PFSK-1 (cell line): Measurements from ENCODE around the gene LOXHD1.

Source experiments
- FOXP2 ChIP-seq: optimal IDR thresholded peaks from 2 replicates; pipeline ENCODE3; 2011; ENCODE audit warnings: borderline replicate concordance, control low read depth, inconsistent platforms; ENCODE audit not compliant: insufficient read depth; ENCODE audit errors: extremely low read length, extremely low read depth
- POLR2AphosphoS5 ChIP-seq: IDR thresholded peaks from 2 replicates; pipeline ENCODE4 v1.6.1; 2012; ENCODE audit warnings: low read depth, mild to moderate bottlenecking, control low read depth, low read length, moderate library complexity
- SIN3A ChIP-seq: IDR thresholded peaks from 2 replicates; pipeline ENCODE4 v1.6.1; 2012; ENCODE audit warnings: mild to moderate bottlenecking, low read length, moderate library complexity, borderline replicate concordance; ENCODE audit not compliant: insufficient read depth
- TAF1 ChIP-seq: IDR thresholded peaks from 2 replicates; pipeline ENCODE4 v1.6.1; 2012; ENCODE audit warnings: low read length, control low read depth, borderline replicate concordance; ENCODE audit not compliant: insufficient read depth
- TF ChIP-seq, protein P1 (sequence below), 2 experiments: IDR thresholded peaks; 2 replicates each; pipeline versions ENCODE4 v1.6.1 to v1.8.0; 2011 to 2012; ENCODE audit warnings: low read depth in 2 of 2, low read length in 2 of 2, control low read depth in 1 of 2, inconsistent platforms in 1 of 2, mild to moderate bottlenecking in 1 of 2, moderate library complexity in 1 of 2; ENCODE audit not compliant: insufficient read depth in 1 of 2

The LOXHD1 gene

DNA sequence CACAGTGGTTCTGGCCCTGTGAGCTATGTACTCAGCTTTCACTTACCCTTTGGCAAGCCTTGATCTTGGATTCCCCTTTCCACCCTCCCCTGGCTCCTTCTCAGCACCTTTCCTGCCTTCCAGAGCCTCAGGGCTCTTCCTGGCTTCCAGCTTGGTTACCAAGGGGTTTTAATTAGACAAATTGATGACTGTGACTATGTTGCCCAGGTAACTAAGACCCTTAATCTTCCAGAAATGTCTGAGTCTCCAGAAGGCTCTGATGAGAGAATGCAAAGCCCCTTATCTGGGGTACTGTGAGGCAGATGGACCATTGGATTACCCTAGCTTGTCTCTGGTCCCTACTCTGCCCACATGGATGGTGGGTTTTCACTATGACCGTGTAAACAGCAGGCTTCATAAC, 174.2 kb downstream of the LOXHD1 start:
- TF ChIP-seq FOXP2 (no peak), POLR2AphosphoS5 (no peak), TAF1 (no peak)

DNA sequence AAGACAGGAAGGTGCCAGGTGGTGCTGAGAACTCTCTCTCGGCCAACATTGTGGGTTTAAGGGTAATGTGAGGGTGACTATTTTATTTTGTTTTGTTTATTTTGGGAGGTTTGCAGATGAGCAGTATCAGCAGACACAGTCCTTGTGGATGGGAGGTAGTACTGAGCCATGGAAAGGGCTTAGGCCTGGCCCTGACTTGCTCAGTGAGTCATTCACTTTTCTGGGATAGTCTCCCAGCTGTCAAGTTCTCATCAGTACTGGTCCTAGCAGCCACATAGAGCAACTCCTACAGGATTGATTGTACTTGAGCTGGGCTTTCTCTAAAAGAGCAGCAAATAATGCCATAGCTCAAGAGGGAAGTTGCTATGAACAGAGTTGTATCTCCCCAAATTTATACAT, 175.2 kb downstream of the LOXHD1 start:
- no peak for TF ChIP-seq POLR2AphosphoS5
- no peak for TF ChIP-seq TAF1
- TF ChIP-seq SIN3A: no peak
- TF ChIP-seq, protein P1, sequence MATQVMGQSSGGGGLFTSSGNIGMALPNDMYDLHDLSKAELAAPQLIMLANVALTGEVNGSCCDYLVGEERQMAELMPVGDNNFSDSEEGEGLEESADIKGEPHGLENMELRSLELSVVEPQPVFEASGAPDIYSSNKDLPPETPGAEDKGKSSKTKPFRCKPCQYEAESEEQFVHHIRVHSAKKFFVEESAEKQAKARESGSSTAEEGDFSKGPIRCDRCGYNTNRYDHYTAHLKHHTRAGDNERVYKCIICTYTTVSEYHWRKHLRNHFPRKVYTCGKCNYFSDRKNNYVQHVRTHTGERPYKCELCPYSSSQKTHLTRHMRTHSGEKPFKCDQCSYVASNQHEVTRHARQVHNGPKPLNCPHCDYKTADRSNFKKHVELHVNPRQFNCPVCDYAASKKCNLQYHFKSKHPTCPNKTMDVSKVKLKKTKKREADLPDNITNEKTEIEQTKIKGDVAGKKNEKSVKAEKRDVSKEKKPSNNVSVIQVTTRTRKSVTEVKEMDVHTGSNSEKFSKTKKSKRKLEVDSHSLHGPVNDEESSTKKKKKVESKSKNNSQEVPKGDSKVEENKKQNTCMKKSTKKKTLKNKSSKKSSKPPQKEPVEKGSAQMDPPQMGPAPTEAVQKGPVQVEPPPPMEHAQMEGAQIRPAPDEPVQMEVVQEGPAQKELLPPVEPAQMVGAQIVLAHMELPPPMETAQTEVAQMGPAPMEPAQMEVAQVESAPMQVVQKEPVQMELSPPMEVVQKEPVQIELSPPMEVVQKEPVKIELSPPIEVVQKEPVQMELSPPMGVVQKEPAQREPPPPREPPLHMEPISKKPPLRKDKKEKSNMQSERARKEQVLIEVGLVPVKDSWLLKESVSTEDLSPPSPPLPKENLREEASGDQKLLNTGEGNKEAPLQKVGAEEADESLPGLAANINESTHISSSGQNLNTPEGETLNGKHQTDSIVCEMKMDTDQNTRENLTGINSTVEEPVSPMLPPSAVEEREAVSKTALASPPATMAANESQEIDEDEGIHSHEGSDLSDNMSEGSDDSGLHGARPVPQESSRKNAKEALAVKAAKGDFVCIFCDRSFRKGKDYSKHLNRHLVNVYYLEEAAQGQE (IDR thresholded peaks at IDR 0.05; ENCODE audit: insufficient read depth in 1 of 2, low read depth in 2 of 2, low read length in 2 of 2): no peak
- no peak for TF ChIP-seq FOXP2

GRCh38 chr18:46481048-46481846, 175.8 kb downstream of the LOXHD1 start:
- TF ChIP-seq TAF1 (no peak), POLR2AphosphoS5 (no peak), SIN3A (no peak), FOXP2 (no peak)
- TF ChIP-seq, protein P1 (IDR thresholded peaks at IDR 0.05; ENCODE audit: insufficient read depth in 1 of 2, low read depth in 2 of 2, low read length in 2 of 2): no peak

DNA sequence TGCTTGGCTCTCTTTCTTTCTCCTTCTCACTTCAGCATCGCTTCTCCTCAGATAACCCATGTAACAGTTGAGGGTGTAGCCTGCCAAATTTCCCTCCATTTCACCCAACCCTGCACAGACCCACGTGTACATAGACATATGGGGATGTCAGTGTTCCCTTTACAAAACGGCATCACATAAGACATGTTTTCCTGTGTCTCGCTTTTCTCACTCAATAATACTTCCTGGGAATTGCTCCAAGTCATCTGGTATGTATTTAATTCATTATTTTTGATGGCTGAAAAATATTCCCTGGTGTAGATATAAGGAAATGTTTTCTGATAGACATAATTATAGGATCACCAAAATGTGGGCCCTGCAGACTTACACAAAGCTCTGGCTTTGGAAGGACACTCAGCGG, 176.8 kb downstream of the LOXHD1 start:
- TF ChIP-seq, protein P1 (IDR thresholded peaks at IDR 0.05; ENCODE audit: insufficient read depth in 1 of 2, low read depth in 2 of 2, low read length in 2 of 2): no peak; a peak in 1 of 4 replicates
- no peak for TF ChIP-seq POLR2AphosphoS5
- TF ChIP-seq FOXP2: no peak
- no peak for TF ChIP-seq TAF1
- TF ChIP-seq SIN3A: no peak

- TF ChIP-seq, protein P1 (IDR thresholded peaks at IDR 0.05; ENCODE audit: insufficient read depth in 1 of 2, low read depth in 2 of 2, low read length in 2 of 2): no peak
- TF ChIP-seq TAF1 (no peak), SIN3A (no peak)
Measured at GRCh38 chr18:46478796-46479195, 178.2 kb downstream of the LOXHD1 start.
